ENCODE data around the gene NFE2L1. TPM values are rescaled to one million over a fixed set of nuclear protein-coding genes. Genes with fewer than 3 reads are reported as not detected.
"Not testable (repeated sequence)": the region's sequence is repeated elsewhere in the genome, so short reads cannot be mapped to it uniquely, and the experiment has no call there.

The NFE2L1 gene
- total RNA-seq, 1 donor from 2014 or later, result 127 TPM

- Mint-ChIP-seq H3K27ac (peak overlapping the region; percentile 31), H3K27me3 (no peaks in the 10 kb centered on the region), H3K4me3 (no peak overlapping the region), H3K4me1 (peaks cover 1% of the 10 kb centered on the region), H3K36me3 (ENCODE audit: low read depth) (peaks cover 73% of the 10 kb centered on the region), H3K9me3 (no peaks in the 10 kb centered on the region)
- ATAC-seq (ENCODE audit: low read depth) (no peak), DNase-seq (no peak)
- CTCF ChIA-PET, result interaction anchor here (1.1 to 2.9 kb wide), 4 partner anchors 8 to 65 kb away, joined by 3 to 9 read pairs (median 5); no protein-coding TSS in a partner anchor
- POLR2A ChIA-PET, result interaction anchor here (0.9 kb wide), 1 partner anchor 9 kb away, joined by 4 read pairs; no protein-coding TSS in a partner anchor
- intact Hi-C loops (cut with micrococcal nuclease), result no loop called here
- TF ChIP-seq CTCF (IDR thresholded peaks at IDR 0.05), result no peak
Observed at GRCh38 chr17:48064638-48065037, 16.5 kb downstream of the NFE2L1 start.

DNA sequence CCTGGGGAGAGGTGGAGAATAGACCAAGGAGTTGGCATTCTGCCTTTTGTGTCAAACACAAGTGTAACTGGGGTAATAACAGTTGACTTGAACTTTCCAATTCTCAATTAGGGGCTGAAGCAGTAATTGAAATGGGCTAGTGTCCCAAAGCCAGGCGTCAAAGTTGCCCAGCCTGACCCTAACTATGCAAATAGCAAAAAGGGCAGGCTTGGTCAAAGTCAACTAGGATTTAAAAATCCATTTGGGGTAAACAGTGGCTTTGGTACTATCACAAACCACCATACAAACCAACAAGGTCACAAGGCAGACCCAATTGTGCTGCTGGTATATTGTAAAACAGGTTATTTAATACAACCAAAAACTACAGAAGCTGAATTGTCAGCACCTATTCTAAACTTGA, 18.0 kb downstream of the NFE2L1 start:
- ChIA-PET CTCF (interaction anchor here (1.0 to 2.9 kb wide), 2 partner anchors 10 to 63 kb away, joined by 3 to 7 read pairs; no protein-coding TSS in a partner anchor), POLR2A (interaction anchor here (2.1 kb wide), 1 partner anchor 11 kb away, joined by 11 read pairs; no protein-coding TSS in a partner anchor)
- Mint-ChIP-seq H3K27ac (no peak overlapping the region), H3K4me3 (no peak overlapping the region), H3K9me3 (no peaks in the 10 kb centered on the region), H3K27me3 (no peaks in the 10 kb centered on the region), H3K36me3 (ENCODE audit: low read depth) (peaks cover 68% of the 10 kb centered on the region), H3K4me1 (no peaks in the 10 kb centered on the region)
- no peak for TF ChIP-seq CTCF (IDR thresholded peaks at IDR 0.05)
- no peak for DNase-seq
- intact Hi-C loops (cut with micrococcal nuclease), result no loop called here
- ATAC-seq (ENCODE audit: low read depth), result no peak

- POLR2A ChIA-PET, result interaction anchor here (0.7 to 2.1 kb wide), 2 partner anchors 11 to 18 kb away, joined by 3 to 11 read pairs; no protein-coding TSS in a partner anchor
- DNase-seq, result no peak
- Mint-ChIP-seq H3K9me3 (no peaks in the 10 kb centered on the region), H3K4me3 (no peak overlapping the region), H3K36me3 (ENCODE audit: low read depth) (peaks cover 68% of the 10 kb centered on the region), H3K27ac (peak overlapping the region; percentile 13), H3K4me1 (no peaks in the 10 kb centered on the region), H3K27me3 (no peaks in the 10 kb centered on the region)
- CTCF ChIA-PET, result interaction anchor here (1.0 to 2.9 kb wide), 2 partner anchors 10 to 63 kb away, joined by 3 to 7 read pairs; no protein-coding TSS in a partner anchor
- no peak for ATAC-seq (ENCODE audit: low read depth)
- no peak for TF ChIP-seq CTCF (IDR thresholded peaks at IDR 0.05)
- intact Hi-C loops (cut with micrococcal nuclease), result no loop called here
Observed at GRCh38 chr17:48066656-48067055, 18.5 kb downstream of the NFE2L1 start.

DNA sequence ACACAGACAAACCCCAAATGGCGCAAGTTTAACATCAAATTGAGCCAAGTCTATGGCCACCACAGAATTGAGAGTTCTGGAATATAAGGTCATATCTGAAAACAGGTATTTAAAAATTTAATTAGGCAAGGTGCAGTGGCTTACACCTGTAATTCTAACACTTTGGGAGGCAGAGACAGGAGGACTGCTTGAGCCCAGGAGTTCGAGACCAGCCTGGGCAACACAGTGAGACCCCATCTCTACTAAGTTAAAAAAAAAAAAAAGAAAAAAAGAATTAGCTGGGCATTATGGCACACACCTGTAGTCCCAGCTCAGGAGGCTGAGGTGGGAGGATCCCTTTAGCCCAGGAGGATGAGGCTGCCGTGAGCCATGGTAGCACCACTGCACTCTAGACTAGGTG, 19.1 kb downstream of the NFE2L1 start:
- ChIA-PET CTCF (interaction anchor here (1.0 to 2.9 kb wide), 3 partner anchors 11 to 62 kb away, joined by 3 to 7 read pairs (median 6); no protein-coding TSS in a partner anchor), POLR2A (interaction anchor here (0.7 to 2.1 kb wide), 2 partner anchors 12 to 18 kb away, joined by 3 to 11 read pairs; no protein-coding TSS in a partner anchor)

DNA sequence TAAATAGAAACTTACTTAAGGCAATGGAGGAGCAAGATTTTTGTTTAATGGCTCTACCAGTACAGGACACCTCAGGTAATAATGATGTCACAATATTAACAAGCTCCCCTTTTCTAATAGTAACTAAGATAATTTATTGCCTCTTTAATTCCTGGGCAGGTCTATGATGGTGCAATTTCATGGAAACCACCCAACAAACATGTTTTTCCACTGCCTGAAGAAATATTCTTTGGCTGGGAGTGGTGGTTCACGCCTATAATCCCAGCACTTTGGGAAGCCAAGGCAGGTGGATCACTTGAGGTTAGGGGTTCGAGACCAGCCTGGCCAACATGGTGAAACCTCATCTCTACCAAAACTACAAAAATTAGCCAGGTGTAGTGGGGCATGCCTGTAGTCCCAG, 19.6 kb downstream of the NFE2L1 start:
- H3K27ac Mint-ChIP-seq; DNase-seq; H3K27me3 Mint-ChIP-seq; intact Hi-C loops (cut with micrococcal nuclease); H3K4me1 Mint-ChIP-seq; H3K9me3 Mint-ChIP-seq; H3K4me3 Mint-ChIP-seq; ATAC-seq (ENCODE audit: low read depth): not testable (repeated sequence)
- CTCF ChIA-PET, result interaction anchor here (1.5 to 1.8 kb wide), 2 partner anchors 42 to 119 kb away, joined by 3 to 6 read pairs; no protein-coding TSS in a partner anchor
- peaks cover 64% of the 10 kb centered on the region for H3K36me3 Mint-ChIP-seq (ENCODE audit: low read depth)
- POLR2A ChIA-PET, result interaction anchor here (0.9 to 1.6 kb wide), 3 partner anchors 31 to 97 kb away, joined by 3 read pairs; partner anchors contain the start of gene CDK5RAP3

More for the DNA sequence above, 19.1 kb downstream of the NFE2L1 start:
- no peak overlapping the region for H3K27ac Mint-ChIP-seq
- H3K27me3 Mint-ChIP-seq, result no peaks in the 10 kb centered on the region
- no peak for TF ChIP-seq CTCF (IDR thresholded peaks at IDR 0.05)
- H3K36me3 Mint-ChIP-seq (ENCODE audit: low read depth), result peaks cover 66% of the 10 kb centered on the region
- no peak overlapping the region for H3K4me3 Mint-ChIP-seq
- no peaks in the 10 kb centered on the region for H3K4me1 Mint-ChIP-seq
- H3K9me3 Mint-ChIP-seq, result no peaks in the 10 kb centered on the region
- DNase-seq (no peak), ATAC-seq (ENCODE audit: low read depth) (no peak)
- intact Hi-C loops (cut with micrococcal nuclease), result no loop called here

Measured in activated B cell treated with CpG ODN at 0.5 μM for 24 hours (primary cell).